Measurements from ENCODE around the gene DLG2.

GRCh38 chr11:84564180-84564866 is 1062.8 kb downstream of the DLG2 start:
- TF ChIP-seq CTCF (IDR thresholded peaks at IDR 0.05; ENCODE audit: control extremely low read depth in 1 of 3, insufficient read depth in 1 of 3, low read depth in 1 of 3, low read length in 3 of 3) (peak in 2 of 3 experiments; percentile 62 to 73; a peak in 3 of 4 replicates), TAF1 (IDR thresholded peaks at IDR 0.05; ENCODE audit: low read depth, low read length) (no peak), POLR2A (IDR thresholded peaks at IDR 0.05; ENCODE audit: control extremely low read depth in 1 of 2, low read depth in 2 of 2, low read length in 2 of 2) (peak in 1 of 2 experiments; percentile 51; a peak in 1 of 3 replicates), EP300 (IDR thresholded peaks at IDR 0.05; ENCODE audit: borderline replicate concordance in 1 of 2, low read depth in 2 of 2, low read length in 2 of 2) (no peak), CHD2 (IDR thresholded peaks at IDR 0.05; ENCODE audit: low read length) (no peak), TEAD4 (IDR thresholded peaks at IDR 0.05; ENCODE audit: low read depth, low read length) (no peak), NRF1 (IDR thresholded peaks at IDR 0.05; ENCODE audit: low read depth, low read length) (no peak), POU5F1 (IDR thresholded peaks at IDR 0.05; ENCODE audit: low read depth, low read length) (no peak), YY1 (IDR thresholded peaks at IDR 0.05; ENCODE audit: low read depth, low read length) (no peak), RFX5 (IDR thresholded peaks at IDR 0.05; ENCODE audit: borderline replicate concordance, low read depth, low read length) (no peak), ZNF274 (IDR thresholded peaks at IDR 0.05; ENCODE audit: borderline replicate concordance, extremely low read depth, low read length) (no peak), RNF2 (IDR thresholded peaks at IDR 0.05; ENCODE audit: borderline replicate concordance, low read depth, low read length, missing control alignments, poor library complexity, severe bottlenecking) (no peak), SRF (IDR thresholded peaks at IDR 0.05; ENCODE audit: low read depth, low read length) (no peak)
